ENCODE measurements around the gene ABHD16A. TPM values are rescaled to one million over a fixed set of nuclear protein-coding genes. Genes with fewer than 3 reads are reported as not detected.

The ABHD16A gene
- total and polyA plus RNA-seq, 5 donors, result 28.1 to 37.0 (median 30.1) TPM

GRCh38 chr6:31739639-31740396, 36.7 kb upstream of the ABHD16A start, which contains the start of gene MSH5:
TSS of gene MSH5 (plus strand) at chr6:31740005. CDS start at chr6:31740467, 462 bp downstream.
- intact Hi-C loops (cut with DNase I), result loop anchor here in 3 of 4 donors (5.0 to 10.0 kb wide), 3 partner anchors 32 to 95 kb away; no protein-coding TSS in a partner anchor
- ATAC-seq (peak; percentile 95 to 96), DNase-seq (peak; percentile 98 to 99 (median 99))
- Histone ChIP-seq H3K9me3 (ENCODE audit: control insufficient read depth, low read length) (no peaks in the 10 kb centered on the region), H3K27ac (ENCODE audit: low read length) (peak within 1 kb of the TSS; percentile 46), H3K4me1 (ENCODE audit: control insufficient read depth, insufficient read depth, low read length) (peaks cover 3% of the 10 kb centered on the region), H3K27me3 (ENCODE audit: control insufficient read depth, insufficient read depth) (no peaks in the 10 kb centered on the region), H3K4me3 (ENCODE audit: low read length) (peak within 1 kb of the TSS; percentile 66)
- under 1% methylated on average over 58 of the region's 58 CpGs for WGBS

GRCh38 chr6:31737991-31738979, 35.2 kb upstream of the ABHD16A start:
- Histone ChIP-seq H3K27me3 (ENCODE audit: control insufficient read depth, insufficient read depth) (no peaks in the 10 kb centered on the region), H3K27ac (ENCODE audit: low read length) (peak overlapping the region; percentile 34), H3K9me3 (ENCODE audit: control insufficient read depth, low read length) (no peaks in the 10 kb centered on the region), H3K4me3 (ENCODE audit: low read length) (no peak overlapping the region), H3K4me1 (ENCODE audit: control insufficient read depth, insufficient read depth, low read length) (peaks cover 9% of the 10 kb centered on the region)
- DNase-seq (peak in 1 of 3 donors; percentile 77), ATAC-seq (peak in 1 of 2 donors; percentile 7)
- intact Hi-C loops (cut with DNase I), result loop anchor here in 2 of 4 donors (5.0 to 10.0 kb wide), 2 partner anchors 34 to 97 kb away; no protein-coding TSS in a partner anchor
- 24% methylated on average over 6 of the region's 6 CpGs for WGBS

- H3K9me3 ChIP-seq (ENCODE audit: control insufficient read depth, low read length), result no peaks in the 10 kb centered on the region
- WGBS, result 50% methylated on average over 7 of the region's 7 CpGs
- no peak for ATAC-seq
- peak overlapping the region; percentile 37 for H3K27ac ChIP-seq (ENCODE audit: low read length)
- intact Hi-C loops (cut with DNase I), result loop anchor here in 2 of 4 donors (5.0 to 10.0 kb wide), 2 partner anchors 35 to 97 kb away; no protein-coding TSS in a partner anchor
- peaks cover 9% of the 10 kb centered on the region for H3K4me1 ChIP-seq (ENCODE audit: control insufficient read depth, insufficient read depth, low read length)
- H3K4me3 ChIP-seq (ENCODE audit: low read length), result no peak overlapping the region
- no peak for DNase-seq
- no peaks in the 10 kb centered on the region for H3K27me3 ChIP-seq (ENCODE audit: control insufficient read depth, insufficient read depth)
These were observed 34.3 kb upstream of the ABHD16A start for GRCh38 chr6:31737315-31737990.

- DNase-seq (peak in 2 of 3 donors; percentile 58 to 62), ATAC-seq (no peak)
- intact Hi-C loops (cut with DNase I), result loop anchor here in 2 of 4 donors (5.0 to 10.0 kb wide), 2 partner anchors 35 to 98 kb away; no protein-coding TSS in a partner anchor
- Histone ChIP-seq H3K27ac (ENCODE audit: low read length) (peak overlapping the region; percentile 49), H3K4me1 (ENCODE audit: control insufficient read depth, insufficient read depth, low read length) (peaks cover 9% of the 10 kb centered on the region), H3K27me3 (ENCODE audit: control insufficient read depth, insufficient read depth) (no peaks in the 10 kb centered on the region), H3K9me3 (ENCODE audit: control insufficient read depth, low read length) (no peaks in the 10 kb centered on the region), H3K4me3 (ENCODE audit: low read length) (peak overlapping the region; percentile 86)
- WGBS, result 37% methylated on average over 10 of the region's 10 CpGs
These were observed 33.7 kb upstream of the ABHD16A start for GRCh38 chr6:31736768-31737314.

GRCh38 chr6:31736021-31736767, 33.1 kb upstream of the ABHD16A start, which contains the start of gene CLIC1:
TSS of gene CLIC1 (minus strand) at chr6:31736530. CDS start at chr6:31736300, 230 bp downstream.
- intact Hi-C loops (cut with DNase I), result loop anchor here in 2 of 4 donors (5.0 to 10.0 kb wide), 2 partner anchors 36 to 99 kb away; no protein-coding TSS in a partner anchor
- Histone ChIP-seq H3K4me3 (ENCODE audit: low read length) (peak within 1 kb of the TSS; percentile 86), H3K27me3 (ENCODE audit: control insufficient read depth, insufficient read depth) (no peaks in the 10 kb centered on the region), H3K4me1 (ENCODE audit: control insufficient read depth, insufficient read depth, low read length) (peaks cover 9% of the 10 kb centered on the region), H3K9me3 (ENCODE audit: control insufficient read depth, low read length) (no peaks in the 10 kb centered on the region), H3K27ac (ENCODE audit: low read length) (peak within 1 kb of the TSS; percentile 49)
- DNase-seq, result peak; percentile 91 to 94 (median 94)
- 0% methylated on average over 24 of the region's 24 CpGs for WGBS
- ATAC-seq, result peak; percentile 73 to 76

GRCh38 chr6:31734821-31735406, 31.8 kb upstream of the ABHD16A start:
- intact Hi-C loops (cut with DNase I), result loop anchor here in 2 of 4 donors (5.0 to 10.0 kb wide), 2 partner anchors 37 to 100 kb away; no protein-coding TSS in a partner anchor
- Histone ChIP-seq H3K4me3 (ENCODE audit: low read length) (peak overlapping the region; percentile 86), H3K27ac (ENCODE audit: low read length) (peak overlapping the region; percentile 49), H3K27me3 (ENCODE audit: control insufficient read depth, insufficient read depth) (no peaks in the 10 kb centered on the region), H3K4me1 (ENCODE audit: control insufficient read depth, insufficient read depth, low read length) (peaks cover 9% of the 10 kb centered on the region), H3K9me3 (ENCODE audit: control insufficient read depth, low read length) (no peaks in the 10 kb centered on the region)
- ATAC-seq (peak; percentile 2 to 44), DNase-seq (peak; percentile 61 to 69 (median 67))
- under 1% methylated on average over 18 of the region's 18 CpGs for WGBS

GRCh38 chr6:31734247-31734820, 31.2 kb upstream of the ABHD16A start:
- H3K27me3 ChIP-seq (ENCODE audit: control insufficient read depth, insufficient read depth), result no peaks in the 10 kb centered on the region
- intact Hi-C loops (cut with DNase I), result loop anchor here in 1 of 4 donors (10.0 kb wide), 1 partner anchor 100 kb away; no protein-coding TSS in a partner anchor
- WGBS, result 9% methylated on average over 2 of the region's 2 CpGs
- ATAC-seq (no peak), DNase-seq (peak in 1 of 3 donors; percentile 77)
- peak overlapping the region; percentile 49 for H3K27ac ChIP-seq (ENCODE audit: low read length)
- H3K4me3 ChIP-seq (ENCODE audit: low read length), result peak overlapping the region; percentile 86
- H3K9me3 ChIP-seq (ENCODE audit: control insufficient read depth, low read length), result no peaks in the 10 kb centered on the region
- peaks cover 9% of the 10 kb centered on the region for H3K4me1 ChIP-seq (ENCODE audit: control insufficient read depth, insufficient read depth, low read length)

GRCh38 chr6:31733734-31734133, 30.6 kb upstream of the ABHD16A start:
- Histone ChIP-seq H3K4me1 (ENCODE audit: control insufficient read depth, insufficient read depth, low read length) (peaks cover 9% of the 10 kb centered on the region), H3K27ac (ENCODE audit: low read length) (peak overlapping the region; percentile 49)
- WGBS, result 83% methylated on average over 4 of the region's 4 CpGs

GRCh38 chr6:31732029-31732428, 28.9 kb upstream of the ABHD16A start:
- no peak overlapping the region for H3K27ac ChIP-seq (ENCODE audit: low read length)
- H3K4me1 ChIP-seq (ENCODE audit: control insufficient read depth, insufficient read depth, low read length), result peaks cover 9% of the 10 kb centered on the region
- no peak overlapping the region for H3K4me3 ChIP-seq (ENCODE audit: low read length)
- intact Hi-C loops (cut with DNase I), result loop anchor here in 1 of 4 donors (10.0 kb wide), 1 partner anchor 103 kb away; no protein-coding TSS in a partner anchor
- no peaks in the 10 kb centered on the region for H3K9me3 ChIP-seq (ENCODE audit: control insufficient read depth, low read length)
- DNase-seq, result no peak
- 59% methylated on average over 3 of the region's 3 CpGs for WGBS
- no peaks in the 10 kb centered on the region for H3K27me3 ChIP-seq (ENCODE audit: control insufficient read depth, insufficient read depth)
- no peak for ATAC-seq

More at GRCh38 chr6:31733734-31734133, 30.6 kb upstream of the ABHD16A start:
- intact Hi-C loops (cut with DNase I), result loop anchor here in 1 of 4 donors (10.0 kb wide), 1 partner anchor 101 kb away; no protein-coding TSS in a partner anchor
- ATAC-seq (no peak), DNase-seq (no peak)
- Histone ChIP-seq H3K27me3 (ENCODE audit: control insufficient read depth, insufficient read depth) (no peaks in the 10 kb centered on the region), H3K9me3 (ENCODE audit: control insufficient read depth, low read length) (no peaks in the 10 kb centered on the region), H3K4me3 (ENCODE audit: low read length) (no peak overlapping the region)
